Ovary (tissue), 3 donors: Measurements from ENCODE around the gene PNMA6F.

Experiments
- POLR2A ChIP-seq: fragments of 450-650 bp; IDR thresholded peaks from one replicate; pipeline ENCODE4 v1.6.1; 2017; ENCODE audit warnings: antibody characterized with exemption, mild to moderate bottlenecking, moderate library complexity
- TF ChIP-seq, protein P1 (sequence below), 3 donors: fragments of 450-650 bp in 2 of 3; fragments of 200-600 bp in 1 of 3; IDR thresholded peaks; one replicate each; pipeline versions ENCODE4 v1.5.1 to v1.8.0; 2016 to 2022; ENCODE audit warnings: antibody characterized with exemption in 3 of 3, mild to moderate bottlenecking in 1 of 3
- donor health status: DM: no; HTN: no; CAD: no.

DNA sequence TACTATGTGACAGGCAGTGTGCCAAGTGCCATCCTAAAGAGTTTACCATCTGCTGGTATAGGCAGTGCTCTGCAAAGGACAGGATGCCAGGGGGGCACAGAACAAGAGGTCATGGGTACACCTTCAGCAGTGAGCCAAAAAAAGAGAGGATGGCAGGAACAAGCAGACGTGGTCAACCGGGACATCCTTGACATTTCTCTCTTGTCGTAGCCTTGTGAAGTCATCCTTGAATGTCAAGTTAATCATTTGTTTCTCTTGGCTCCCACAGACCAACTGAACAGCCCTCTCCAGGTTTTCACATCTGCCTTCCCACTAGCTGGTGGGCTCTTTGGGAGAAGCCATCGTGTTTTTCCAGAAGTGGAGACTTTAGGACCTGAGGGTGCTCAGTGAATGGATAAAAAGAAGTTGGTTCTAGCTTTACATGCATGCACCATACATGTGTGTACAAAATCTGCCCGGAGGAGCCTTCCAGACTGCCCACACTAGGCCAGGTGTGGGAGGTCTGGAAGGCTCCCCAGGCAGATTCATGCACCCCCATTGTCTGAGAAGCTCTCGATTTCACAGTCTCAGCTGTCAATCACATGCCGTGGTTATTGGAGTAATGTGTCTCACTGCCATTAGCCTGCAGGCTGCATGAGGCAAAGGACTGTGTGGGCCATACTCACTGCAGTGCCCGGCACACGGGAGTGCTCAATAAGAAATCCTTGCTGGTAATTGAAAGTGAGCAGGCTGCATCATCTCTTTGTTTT is 16.4 kb downstream of the PNMA6F start:
- TF ChIP-seq POLR2A, result no peak
- TF ChIP-seq, protein P1, sequence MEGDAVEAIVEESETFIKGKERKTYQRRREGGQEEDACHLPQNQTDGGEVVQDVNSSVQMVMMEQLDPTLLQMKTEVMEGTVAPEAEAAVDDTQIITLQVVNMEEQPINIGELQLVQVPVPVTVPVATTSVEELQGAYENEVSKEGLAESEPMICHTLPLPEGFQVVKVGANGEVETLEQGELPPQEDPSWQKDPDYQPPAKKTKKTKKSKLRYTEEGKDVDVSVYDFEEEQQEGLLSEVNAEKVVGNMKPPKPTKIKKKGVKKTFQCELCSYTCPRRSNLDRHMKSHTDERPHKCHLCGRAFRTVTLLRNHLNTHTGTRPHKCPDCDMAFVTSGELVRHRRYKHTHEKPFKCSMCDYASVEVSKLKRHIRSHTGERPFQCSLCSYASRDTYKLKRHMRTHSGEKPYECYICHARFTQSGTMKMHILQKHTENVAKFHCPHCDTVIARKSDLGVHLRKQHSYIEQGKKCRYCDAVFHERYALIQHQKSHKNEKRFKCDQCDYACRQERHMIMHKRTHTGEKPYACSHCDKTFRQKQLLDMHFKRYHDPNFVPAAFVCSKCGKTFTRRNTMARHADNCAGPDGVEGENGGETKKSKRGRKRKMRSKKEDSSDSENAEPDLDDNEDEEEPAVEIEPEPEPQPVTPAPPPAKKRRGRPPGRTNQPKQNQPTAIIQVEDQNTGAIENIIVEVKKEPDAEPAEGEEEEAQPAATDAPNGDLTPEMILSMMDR (IDR thresholded peaks at IDR 0.05), result no peak
